CD14-positive monocyte (primary cell): ENCODE data around the gene GBGT1. TPM values are rescaled to one million over a fixed set of nuclear protein-coding genes. Genes with fewer than 3 reads are reported as not detected.

ENCODE experiments used
- DNase-seq, 3 donors: peaks; one replicate each; pipeline ENCODE4 v3.0.0-alpha.2; 2011 to 2022
- H2AFZ ChIP-seq: 2 replicates; pipeline ENCODE4 v1.6.0; 2012; ENCODE audit warnings: mild to moderate bottlenecking, low read depth, low read length, inconsistent platforms; ENCODE audit not compliant: insufficient read depth, poor library complexity, severe bottlenecking
- H3K27ac ChIP-seq, 2 donors: 1 replicate in 1 of 2; 2 replicates in 1 of 2; pipeline ENCODE4 v1.5.1; 2012 to 2013; ENCODE audit warnings: low read length in 2 of 2, control low read depth in 1 of 2, inconsistent platforms in 1 of 2, low read depth in 1 of 2, mild to moderate bottlenecking in 1 of 2
- H3K27me3 ChIP-seq, 2 donors: one replicate each; pipeline versions ENCODE4 v1.6.0 to v1.6.1; 2011 to 2013; ENCODE audit warnings: low read length in 2 of 2; ENCODE audit not compliant: control insufficient read depth in 2 of 2, insufficient read depth in 2 of 2
- H3K36me3 ChIP-seq, 2 donors: replicated peaks in 1 of 2; 1 replicate in 1 of 2; 2 replicates in 1 of 2; pipeline versions ENCODE4 v1.5.1 to v1.6.1; 2012 to 2013; ENCODE audit warnings: low read length in 2 of 2, control low read depth in 1 of 2, inconsistent platforms in 1 of 2, mild to moderate bottlenecking in 1 of 2; ENCODE audit not compliant: insufficient read depth in 2 of 2, control insufficient read depth in 1 of 2
- H3K4me1 ChIP-seq, 2 donors: 1 replicate in 1 of 2; 2 replicates in 1 of 2; pipeline versions ENCODE4 v1.5.1 to v1.6.1; 2012 to 2013; ENCODE audit warnings: low read length in 2 of 2, control low read depth in 1 of 2, inconsistent platforms in 1 of 2, mild to moderate bottlenecking in 1 of 2, moderate library complexity in 1 of 2; ENCODE audit not compliant: insufficient read depth in 2 of 2, control insufficient read depth in 1 of 2
- H3K4me2 ChIP-seq: replicated peaks from 2 replicates; pipeline ENCODE3; 2012; ENCODE audit warnings: low read length, moderate library complexity, mild to moderate bottlenecking; ENCODE audit not compliant: poor library complexity, severe bottlenecking; ENCODE audit errors: extremely low read depth
- H3K4me3 ChIP-seq, 3 experiments: fragments of 200-600 bp in 1 of 3; sonication (generic) in 1 of 3; replicated peaks in 1 of 3; 1 replicate in 2 of 3; 2 replicates in 1 of 3; pipeline ENCODE4 v1.5.1; 2011 to 2013; ENCODE audit warnings: low read length in 3 of 3, mild to moderate bottlenecking in 3 of 3, control low read depth in 2 of 3, low read depth in 2 of 3, inconsistent platforms in 1 of 3, moderate library complexity in 1 of 3
- H3K79me2 ChIP-seq: 2 replicates; pipeline ENCODE4 v1.6.0; 2012; ENCODE audit warnings: mild to moderate bottlenecking, control low read depth, inconsistent platforms, low read length, moderate library complexity; ENCODE audit not compliant: insufficient read depth
- H3K9ac ChIP-seq: 2 replicates; pipeline ENCODE4 v1.6.0; 2017; ENCODE audit warnings: low read length, mild to moderate bottlenecking; ENCODE audit not compliant: insufficient read depth, poor library complexity, severe bottlenecking
- H3K9me3 ChIP-seq, 2 donors: replicated peaks in 1 of 2; 1 replicate in 1 of 2; 2 replicates in 1 of 2; pipeline versions ENCODE4 v1.5.1 to v1.6.1; 2012 to 2013; ENCODE audit warnings: low read length in 2 of 2, control low read depth in 1 of 2; ENCODE audit not compliant: control insufficient read depth in 1 of 2, insufficient read depth in 1 of 2
- H4K20me1 ChIP-seq: 2 replicates; pipeline ENCODE4 v1.6.0; 2012; ENCODE audit warnings: mild to moderate bottlenecking, low read length, control low read depth, moderate library complexity; ENCODE audit not compliant: insufficient read depth
- H3K27ac Mint-ChIP-seq, 7 donors: one replicate each; pipeline ENCODE4 v1.8.0; 2020; ENCODE audit warnings: mild to moderate bottlenecking in 7 of 7, mixed read lengths in 7 of 7, moderate library complexity in 6 of 7, inconsistent platforms in 2 of 7
- H3K27me3 Mint-ChIP-seq, 3 donors: one replicate each; pipeline ENCODE4 v1.8.0; 2021 to 2022; ENCODE audit warnings: low read depth in 3 of 3, mild to moderate bottlenecking in 3 of 3, mixed read lengths in 3 of 3, moderate library complexity in 3 of 3, inconsistent platforms in 1 of 3
- H3K36me3 Mint-ChIP-seq, 2 donors: one replicate each; pipeline ENCODE4 v1.8.0; 2020; ENCODE audit warnings: mixed read lengths in 2 of 2, inconsistent platforms in 1 of 2, mild to moderate bottlenecking in 1 of 2
- H3K4me1 Mint-ChIP-seq: one replicate; pipeline ENCODE4 v1.8.0; 2020; ENCODE audit warnings: mild to moderate bottlenecking, mixed read lengths
- H3K4me3 Mint-ChIP-seq, 2 donors: one replicate each; pipeline ENCODE4 v1.8.0; 2020; ENCODE audit warnings: mild to moderate bottlenecking in 2 of 2, mixed read lengths in 2 of 2, moderate library complexity in 1 of 2
- H3K9me3 Mint-ChIP-seq, 7 donors: one replicate each; pipeline ENCODE4 v1.8.0; 2020 to 2022; ENCODE audit warnings: mixed read lengths in 7 of 7, mild to moderate bottlenecking in 6 of 7, moderate library complexity in 6 of 7, inconsistent platforms in 2 of 7
- WGBS: methylation state at CpG from one replicate; pipeline ENCODE4 v1.1.5; 2013; ENCODE audit warnings: missing lambda C conversion rate; ENCODE audit not compliant: insufficient coverage; 5-methylcytosine and 5-hydroxymethylcytosine counted together
- intact Hi-C, 2 donors: fragments of 100-400 bp; cut with micrococcal nuclease; formaldehyde crosslinking; loops; one replicate each; pipeline versions ENCODE4 v1.15.0 to v1.15.1; 2023
- polyA plus RNA-seq, 3 donors: library from polyadenylated mRNA; depleted of rRNA in 1 of 3; unstranded in 2 of 3; stranded (reverse) in 1 of 3; fragments of 300-500 nt in 2 of 3; fragments of >200 nt in 1 of 3; fragmentation: Illumina TruSeq in 2 of 3; gene quantifications; 1 replicate in 2 of 3; 2 replicates in 1 of 3; pipeline ENCODE4 v1.2.3, GENCODE V29; 2012 to 2021
- TF ChIP-seq, protein P1 (sequence below): fragments of 200-600 bp; IDR thresholded peaks from one replicate; pipeline ENCODE4 v1.8.0; 2022; ENCODE audit warnings: antibody characterized with exemption, mild to moderate bottlenecking

The GBGT1 gene
- polyA plus RNA-seq, 3 donors = 7.1 to 40.1 (median 8.0) TPM

DNA sequence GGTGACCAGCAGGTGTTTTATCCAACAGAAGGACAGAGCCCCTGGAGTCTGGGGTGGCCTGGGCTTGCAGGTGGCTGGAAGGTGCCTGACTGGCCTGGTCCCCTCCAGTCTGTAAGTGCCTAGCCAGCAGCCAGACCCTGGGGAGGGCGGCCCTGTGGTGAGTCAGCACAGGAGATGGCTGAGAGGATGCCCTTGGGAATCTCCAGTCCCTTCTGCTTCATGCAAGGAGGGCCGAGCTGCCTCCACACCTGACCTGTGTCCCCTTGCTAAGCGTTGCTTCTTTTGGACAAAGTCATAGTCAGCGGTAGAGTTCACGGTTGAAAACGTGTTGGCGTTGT, 25.1 kb upstream of the GBGT1 start:
- DNase-seq = no peak
- Mint-ChIP-seq H3K9me3 (peaks cover 0 to 2% (median 0%) of the 10 kb centered on the region in 7 donors), H3K4me3 (no peak overlapping the region), H3K27ac (peak overlapping the region in 1 of 7 donors; percentile 32), H3K36me3 (no peaks in the 10 kb centered on the region), H3K27me3 (peaks cover 10 to 17% (median 12%) of the 10 kb centered on the region in 3 donors), H3K4me1 (peaks cover 13% of the 10 kb centered on the region)
- Histone ChIP-seq H3K9me3 (no peaks in the 10 kb centered on the region), H3K4me3 (no peak overlapping the region), H3K27ac (no peak overlapping the region), H3K79me2 (no peaks in the 10 kb centered on the region), H3K4me2 (no peak overlapping the region), H2AFZ (no peak overlapping the region), H3K9ac (no peak overlapping the region), H3K27me3 (peaks cover 0 to 9% of the 10 kb centered on the region in 2 donors), H3K4me1 (peaks cover 6 to 15% of the 10 kb centered on the region in 2 donors), H3K36me3 (no peaks in the 10 kb centered on the region), H4K20me1 (no peaks in the 10 kb centered on the region)
- intact Hi-C loops = loop anchor here in 1 of 2 donors (10.0 kb wide), 1 partner anchor 146 kb away; the partner anchor contains the start of gene SURF6
- TF ChIP-seq, protein P1, sequence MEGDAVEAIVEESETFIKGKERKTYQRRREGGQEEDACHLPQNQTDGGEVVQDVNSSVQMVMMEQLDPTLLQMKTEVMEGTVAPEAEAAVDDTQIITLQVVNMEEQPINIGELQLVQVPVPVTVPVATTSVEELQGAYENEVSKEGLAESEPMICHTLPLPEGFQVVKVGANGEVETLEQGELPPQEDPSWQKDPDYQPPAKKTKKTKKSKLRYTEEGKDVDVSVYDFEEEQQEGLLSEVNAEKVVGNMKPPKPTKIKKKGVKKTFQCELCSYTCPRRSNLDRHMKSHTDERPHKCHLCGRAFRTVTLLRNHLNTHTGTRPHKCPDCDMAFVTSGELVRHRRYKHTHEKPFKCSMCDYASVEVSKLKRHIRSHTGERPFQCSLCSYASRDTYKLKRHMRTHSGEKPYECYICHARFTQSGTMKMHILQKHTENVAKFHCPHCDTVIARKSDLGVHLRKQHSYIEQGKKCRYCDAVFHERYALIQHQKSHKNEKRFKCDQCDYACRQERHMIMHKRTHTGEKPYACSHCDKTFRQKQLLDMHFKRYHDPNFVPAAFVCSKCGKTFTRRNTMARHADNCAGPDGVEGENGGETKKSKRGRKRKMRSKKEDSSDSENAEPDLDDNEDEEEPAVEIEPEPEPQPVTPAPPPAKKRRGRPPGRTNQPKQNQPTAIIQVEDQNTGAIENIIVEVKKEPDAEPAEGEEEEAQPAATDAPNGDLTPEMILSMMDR = no peak
- WGBS = 90% methylated on average over 7 of the region's 7 CpGs

DNA sequence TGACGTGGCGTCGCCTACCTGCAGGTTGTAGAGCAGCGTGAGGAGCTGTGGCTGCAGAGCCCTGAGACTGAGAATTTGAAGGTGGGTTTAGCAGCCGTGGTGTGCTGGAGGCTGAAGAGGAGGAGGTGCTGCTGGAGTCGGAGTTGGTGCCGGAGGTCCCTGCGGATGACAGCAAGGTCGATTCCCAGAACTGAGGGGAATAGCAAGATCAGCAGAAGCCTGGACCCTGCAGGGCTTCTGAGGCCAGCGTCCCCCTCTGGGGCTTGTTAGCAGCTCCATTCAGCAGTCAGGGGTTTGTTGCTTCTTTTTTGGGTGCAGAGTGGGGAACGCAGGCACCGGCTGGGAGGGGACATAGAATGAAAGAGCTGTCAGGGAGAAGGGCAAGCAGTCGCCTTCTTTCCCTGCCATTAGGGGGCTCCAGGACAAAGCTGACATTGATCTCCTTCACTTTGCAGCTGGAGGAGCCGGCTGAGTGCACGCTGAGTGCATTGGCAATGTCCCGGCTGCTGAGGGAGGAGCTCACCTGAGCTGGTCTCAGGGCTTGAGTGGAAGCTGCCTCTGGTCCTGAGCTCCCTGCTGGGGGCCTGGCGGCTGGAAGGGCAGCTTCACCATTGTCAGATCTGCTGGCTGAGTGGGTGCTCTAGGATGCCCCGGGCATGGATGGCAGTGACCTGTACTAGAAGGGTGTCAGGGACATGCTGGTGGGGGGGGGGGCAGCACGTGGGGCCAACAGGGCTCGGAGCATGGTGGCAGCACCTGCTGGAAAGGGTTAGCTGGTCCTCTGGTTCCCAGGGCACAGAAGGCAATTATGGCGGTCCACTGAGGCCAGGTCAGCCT, 24.5 kb upstream of the GBGT1 start:
- Histone ChIP-seq H3K27me3 (peaks cover 0 to 9% of the 10 kb centered on the region in 2 donors), H3K4me2 (no peak overlapping the region), H3K27ac (no peak overlapping the region), H3K9ac (no peak overlapping the region), H3K9me3 (no peaks in the 10 kb centered on the region), H3K36me3 (no peaks in the 10 kb centered on the region), H4K20me1 (no peaks in the 10 kb centered on the region), H3K79me2 (no peaks in the 10 kb centered on the region), H3K4me3 (no peak overlapping the region), H2AFZ (no peak overlapping the region), H3K4me1 (peaks cover 6 to 15% of the 10 kb centered on the region in 2 donors)
- intact Hi-C loops = loop anchor here in 1 of 2 donors (10.0 kb wide), 1 partner anchor 147 kb away; the partner anchor contains the start of gene SURF6
- TF ChIP-seq, protein P1 = no peak
- H3K4me1 Mint-ChIP-seq = peaks cover 13% of the 10 kb centered on the region
- H3K4me3 Mint-ChIP-seq = no peak overlapping the region
- no peaks in the 10 kb centered on the region for H3K36me3 Mint-ChIP-seq
- peaks cover 0 to 2% (median 0%) of the 10 kb centered on the region in 7 donors for H3K9me3 Mint-ChIP-seq
- H3K27me3 Mint-ChIP-seq = peaks cover 7 to 16% (median 12%) of the 10 kb centered on the region in 3 donors
- WGBS = 64% methylated on average over 19 of the region's 21 CpGs
- no peak overlapping the region for H3K27ac Mint-ChIP-seq
- DNase-seq = no peak
